ENCODE results near the gene CABP2. TPM values are rescaled to one million over a fixed set of nuclear protein-coding genes. Genes with fewer than 3 reads are reported as not detected.

Gene CABP2
- total RNA-seq, 1 experiment from 2014 or later = not detected

GRCh38 chr11:67510023-67510345 is 13.3 kb downstream of the CABP2 start:
- TF ChIP-seq CTCF (IDR thresholded peaks at IDR 0.05; ENCODE audit: unreplicated experiment) = no peak
- no TSS peak for BruUV-seq (replicated peaks)
- H3K27ac Mint-ChIP-seq (ENCODE audit: unreplicated experiment) = peak overlapping the region; percentile 99
- H3K4me3 Mint-ChIP-seq (ENCODE audit: low read depth, unreplicated experiment) = peak overlapping the region; percentile 91
- DNase-seq = no peak
- CTCF ChIA-PET = no interaction called here
- peaks cover 31% of the 10 kb centered on the region for H3K4me1 Mint-ChIP-seq (ENCODE audit: low read depth, unreplicated experiment)
- H3K9me3 Mint-ChIP-seq (ENCODE audit: low read depth, unreplicated experiment) = no peaks in the 10 kb centered on the region
- peaks cover 29% of the 10 kb centered on the region for H3K27me3 Mint-ChIP-seq (ENCODE audit: unreplicated experiment)
- intact Hi-C loops (cut with micrococcal nuclease; ENCODE audit: unreplicated experiment) = no loop called here
- H3K36me3 Mint-ChIP-seq (ENCODE audit: insufficient read depth, unreplicated experiment) = peaks cover 51% of the 10 kb centered on the region

GRCh38 chr11:67508486-67509121 is 14.6 kb downstream of the CABP2 start:
- peak; percentile 99 for DNase-seq
- H3K36me3 Mint-ChIP-seq (ENCODE audit: insufficient read depth, unreplicated experiment) = peaks cover 63% of the 10 kb centered on the region
- intact Hi-C loops (cut with micrococcal nuclease; ENCODE audit: unreplicated experiment) = loop anchor here (10.0 kb wide), 2 partner anchors 84 to 154 kb away; partner anchors contain the start of genes POLD4 and RPS6KB2
- CTCF ChIA-PET = no interaction called here
- H3K9me3 Mint-ChIP-seq (ENCODE audit: low read depth, unreplicated experiment) = no peaks in the 10 kb centered on the region
- H3K27me3 Mint-ChIP-seq (ENCODE audit: unreplicated experiment) = peaks cover 16% of the 10 kb centered on the region
- H3K4me1 Mint-ChIP-seq (ENCODE audit: low read depth, unreplicated experiment) = peaks cover 31% of the 10 kb centered on the region
- no peak for TF ChIP-seq CTCF (IDR thresholded peaks at IDR 0.05; ENCODE audit: unreplicated experiment)
- H3K27ac Mint-ChIP-seq (ENCODE audit: unreplicated experiment) = peak overlapping the region; percentile 99
- BruUV-seq (replicated peaks) = no TSS peak
- peak overlapping the region; percentile 91 for H3K4me3 Mint-ChIP-seq (ENCODE audit: low read depth, unreplicated experiment)

GRCh38 chr11:67507864-67508485 is 15.3 kb downstream of the CABP2 start, which contains the start of gene CDK2AP2:
Gene CDK2AP2, minus strand, starts transcription at chr11:67508162. Its CDS starts 80 bp downstream, at chr11:67508082.
- peak within 1 kb of the TSS; percentile 91 for H3K4me3 Mint-ChIP-seq (ENCODE audit: low read depth, unreplicated experiment)
- peak within 1 kb of the TSS; percentile 99 for H3K27ac Mint-ChIP-seq (ENCODE audit: unreplicated experiment)
- TF ChIP-seq CTCF (IDR thresholded peaks at IDR 0.05; ENCODE audit: unreplicated experiment) = no peak
- peak; percentile 99 for DNase-seq
- H3K4me1 Mint-ChIP-seq (ENCODE audit: low read depth, unreplicated experiment) = peaks cover 31% of the 10 kb centered on the region
- H3K27me3 Mint-ChIP-seq (ENCODE audit: unreplicated experiment) = peaks cover 13% of the 10 kb centered on the region
- H3K36me3 Mint-ChIP-seq (ENCODE audit: insufficient read depth, unreplicated experiment) = peaks cover 66% of the 10 kb centered on the region
- no peaks in the 10 kb centered on the region for H3K9me3 Mint-ChIP-seq (ENCODE audit: low read depth, unreplicated experiment)
- intact Hi-C loops (cut with micrococcal nuclease; ENCODE audit: unreplicated experiment) = loop anchor here (2.0 to 10.0 kb wide), 3 partner anchors 75 to 153 kb away; partner anchors contain the start of genes GSTP1, POLD4 and RPS6KB2
- no TSS peak for BruUV-seq (replicated peaks)
- CTCF ChIA-PET = no interaction called here

- Mint-ChIP-seq H3K36me3 (ENCODE audit: insufficient read depth, unreplicated experiment) (peaks cover 66% of the 10 kb centered on the region), H3K27me3 (ENCODE audit: unreplicated experiment) (peaks cover 13% of the 10 kb centered on the region), H3K27ac (ENCODE audit: unreplicated experiment) (peak overlapping the region; percentile 99), H3K4me3 (ENCODE audit: low read depth, unreplicated experiment) (peak overlapping the region; percentile 91), H3K4me1 (ENCODE audit: low read depth, unreplicated experiment) (peaks cover 31% of the 10 kb centered on the region), H3K9me3 (ENCODE audit: low read depth, unreplicated experiment) (no peaks in the 10 kb centered on the region)
- intact Hi-C loops (cut with micrococcal nuclease; ENCODE audit: unreplicated experiment) = loop anchor here (2.0 to 10.0 kb wide), 3 partner anchors 75 to 153 kb away; partner anchors contain the start of genes GSTP1, POLD4 and RPS6KB2
- TSS peak; percentile 83 for BruUV-seq (replicated peaks)
- CTCF ChIA-PET = no interaction called here
- no peak for TF ChIP-seq CTCF (IDR thresholded peaks at IDR 0.05; ENCODE audit: unreplicated experiment)
- DNase-seq = no peak
These were observed 15.9 kb downstream of the CABP2 start for GRCh38 chr11:67507242-67507863.
